ENCODE results near the gene CEACAM19. TPM values are rescaled to one million over a fixed set of nuclear protein-coding genes. Genes with fewer than 3 reads are reported as not detected.

Gene CEACAM19
- total and polyA plus RNA-seq, 2 of the 13 experiments (the other 11 are each of a cell fraction or from before 2014, with no cell fraction given) = 1.3 to 4.0 TPM

DNA sequence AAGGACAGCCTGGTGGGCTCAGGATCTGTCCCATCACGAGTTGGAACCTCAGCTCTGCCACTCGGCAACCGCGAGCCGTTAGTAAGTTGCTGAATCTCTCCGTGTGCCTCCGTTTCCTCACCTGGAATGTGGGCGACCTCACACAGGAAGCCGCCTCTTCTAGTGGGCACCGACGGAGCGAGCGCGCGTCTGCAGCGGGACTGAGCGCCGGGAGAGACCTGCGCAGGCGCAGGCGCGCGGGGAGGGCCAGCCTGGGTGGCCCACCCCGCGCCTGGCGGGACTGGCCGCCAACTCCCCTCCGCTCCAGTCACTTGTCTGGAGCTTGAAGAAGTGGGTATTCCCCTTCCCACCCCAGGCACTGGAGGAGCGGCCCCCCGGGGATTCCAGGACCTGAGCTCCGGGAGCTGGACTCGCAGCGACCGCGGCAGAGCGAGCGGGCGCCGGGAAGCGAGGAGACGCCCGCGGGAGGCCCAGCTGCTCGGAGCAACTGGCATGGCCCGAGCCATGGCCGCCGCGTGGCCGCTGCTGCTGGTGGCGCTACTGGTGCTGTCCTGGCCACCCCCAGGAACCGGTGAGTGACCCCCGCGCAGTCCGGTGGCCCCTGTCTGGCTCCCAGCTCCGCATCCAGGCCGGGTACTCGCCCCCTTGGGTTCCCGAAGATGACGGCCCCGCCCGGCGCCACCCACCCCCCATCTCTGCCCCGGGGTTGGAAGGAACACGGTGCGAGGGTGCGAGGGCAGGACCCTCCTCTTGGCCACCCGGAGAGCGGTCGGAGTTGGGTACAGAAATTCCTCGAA lies 27.5 kb upstream of the CEACAM19 start, which contains the start of gene PVR (continued):
- TF ChIP-seq FOSL1 (CRISPR knock-in tag; IDR thresholded peaks at IDR 0.05; ENCODE audit: borderline replicate concordance) (no peak), CBX2 (IDR thresholded peaks at IDR 0.05; ENCODE audit: low read depth, low read length) (no peak), CBX2 (CRISPR knock-in tag; IDR thresholded peaks at IDR 0.05; ENCODE audit: low read depth) (no peak), NAIF1 (CRISPR knock-in tag; IDR thresholded peaks at IDR 0.05; ENCODE audit: borderline replicate concordance) (peak; percentile 34; the same call in 1 of the 2 replicates), ZNF883 (CRISPR knock-in tag; IDR thresholded peaks at IDR 0.05; ENCODE audit: not compliant biosample characterization) (peak; percentile 46), ARID4A (CRISPR knock-in tag; IDR thresholded peaks at IDR 0.05; ENCODE audit: borderline replicate concordance) (peak; percentile 68), CAMTA2 (CRISPR knock-in tag; IDR thresholded peaks at IDR 0.05; ENCODE audit: borderline replicate concordance) (no peak; the same call in 1 of the 2 replicates), ZNF879 (CRISPR knock-in tag; IDR thresholded peaks at IDR 0.05) (peak; percentile 56; the same call in 1 of the 2 replicates), RBAK (CRISPR knock-in tag; IDR thresholded peaks at IDR 0.05) (no peak), SCMH1 (CRISPR knock-in tag; IDR thresholded peaks at IDR 0.05; ENCODE audit: borderline replicate concordance) (no peak), ZNF280B (CRISPR knock-in tag; IDR thresholded peaks at IDR 0.05; ENCODE audit: borderline replicate concordance) (no peak), ZNF367 (CRISPR knock-in tag; IDR thresholded peaks at IDR 0.05; ENCODE audit: borderline replicate concordance) (no peak)
- TF ChIP-seq, protein P1, sequence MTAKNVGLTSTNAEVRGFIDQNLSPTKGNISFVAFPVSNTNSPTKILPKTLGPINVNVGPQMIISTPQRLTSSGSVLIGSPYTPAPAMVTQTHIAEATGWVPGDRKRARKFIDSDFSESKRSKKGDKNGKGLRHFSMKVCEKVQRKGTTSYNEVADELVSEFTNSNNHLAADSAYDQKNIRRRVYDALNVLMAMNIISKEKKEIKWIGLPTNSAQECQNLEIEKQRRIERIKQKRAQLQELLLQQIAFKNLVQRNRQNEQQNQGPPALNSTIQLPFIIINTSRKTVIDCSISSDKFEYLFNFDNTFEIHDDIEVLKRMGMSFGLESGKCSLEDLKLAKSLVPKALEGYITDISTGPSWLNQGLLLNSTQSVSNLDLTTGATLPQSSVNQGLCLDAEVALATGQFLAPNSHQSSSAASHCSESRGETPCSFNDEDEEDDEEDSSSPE (CRISPR knock-in tag; IDR thresholded peaks at IDR 0.05) = peak; percentile 59
- TF ChIP-seq, protein P2, sequence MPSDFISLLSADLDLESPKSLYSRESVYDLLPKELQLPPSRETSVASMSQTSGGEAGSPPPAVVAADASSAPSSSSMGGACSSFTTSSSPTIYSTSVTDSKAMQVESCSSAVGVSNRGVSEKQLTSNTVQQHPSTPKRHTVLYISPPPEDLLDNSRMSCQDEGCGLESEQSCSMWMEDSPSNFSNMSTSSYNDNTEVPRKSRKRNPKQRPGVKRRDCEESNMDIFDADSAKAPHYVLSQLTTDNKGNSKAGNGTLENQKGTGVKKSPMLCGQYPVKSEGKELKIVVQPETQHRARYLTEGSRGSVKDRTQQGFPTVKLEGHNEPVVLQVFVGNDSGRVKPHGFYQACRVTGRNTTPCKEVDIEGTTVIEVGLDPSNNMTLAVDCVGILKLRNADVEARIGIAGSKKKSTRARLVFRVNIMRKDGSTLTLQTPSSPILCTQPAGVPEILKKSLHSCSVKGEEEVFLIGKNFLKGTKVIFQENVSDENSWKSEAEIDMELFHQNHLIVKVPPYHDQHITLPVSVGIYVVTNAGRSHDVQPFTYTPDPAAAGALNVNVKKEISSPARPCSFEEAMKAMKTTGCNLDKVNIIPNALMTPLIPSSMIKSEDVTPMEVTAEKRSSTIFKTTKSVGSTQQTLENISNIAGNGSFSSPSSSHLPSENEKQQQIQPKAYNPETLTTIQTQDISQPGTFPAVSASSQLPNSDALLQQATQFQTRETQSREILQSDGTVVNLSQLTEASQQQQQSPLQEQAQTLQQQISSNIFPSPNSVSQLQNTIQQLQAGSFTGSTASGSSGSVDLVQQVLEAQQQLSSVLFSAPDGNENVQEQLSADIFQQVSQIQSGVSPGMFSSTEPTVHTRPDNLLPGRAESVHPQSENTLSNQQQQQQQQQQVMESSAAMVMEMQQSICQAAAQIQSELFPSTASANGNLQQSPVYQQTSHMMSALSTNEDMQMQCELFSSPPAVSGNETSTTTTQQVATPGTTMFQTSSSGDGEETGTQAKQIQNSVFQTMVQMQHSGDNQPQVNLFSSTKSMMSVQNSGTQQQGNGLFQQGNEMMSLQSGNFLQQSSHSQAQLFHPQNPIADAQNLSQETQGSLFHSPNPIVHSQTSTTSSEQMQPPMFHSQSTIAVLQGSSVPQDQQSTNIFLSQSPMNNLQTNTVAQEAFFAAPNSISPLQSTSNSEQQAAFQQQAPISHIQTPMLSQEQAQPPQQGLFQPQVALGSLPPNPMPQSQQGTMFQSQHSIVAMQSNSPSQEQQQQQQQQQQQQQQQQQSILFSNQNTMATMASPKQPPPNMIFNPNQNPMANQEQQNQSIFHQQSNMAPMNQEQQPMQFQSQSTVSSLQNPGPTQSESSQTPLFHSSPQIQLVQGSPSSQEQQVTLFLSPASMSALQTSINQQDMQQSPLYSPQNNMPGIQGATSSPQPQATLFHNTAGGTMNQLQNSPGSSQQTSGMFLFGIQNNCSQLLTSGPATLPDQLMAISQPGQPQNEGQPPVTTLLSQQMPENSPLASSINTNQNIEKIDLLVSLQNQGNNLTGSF (CRISPR knock-in tag; IDR thresholded peaks at IDR 0.05) = no peak
